GM12874 (cell line): Measurements from ENCODE around the gene POFUT2.
A peak's percentile ranks its signal among the peaks of the same experiment; 100 is the strongest.

ENCODE experiments used
- CTCF ChIP-seq: IDR thresholded peaks from 2 replicates; pipeline ENCODE4 v1.5.1; 2011; ENCODE audit warnings: low read depth, mild to moderate bottlenecking, control low read depth, low read length, moderate library complexity; ENCODE audit not compliant: insufficient read depth

The POFUT2 gene

GRCh38 chr21:45243603-45244002 is 44.1 kb downstream of the POFUT2 start:
- TF ChIP-seq CTCF: no peak

GRCh38 chr21:45241357-45241756 is 46.3 kb downstream of the POFUT2 start:
- TF ChIP-seq CTCF: no peak

GRCh38 chr21:45237401-45237800 is 50.3 kb downstream of the POFUT2 start:
- no peak for TF ChIP-seq CTCF

GRCh38 chr21:45236481-45236880 is 51.2 kb downstream of the POFUT2 start:
- TF ChIP-seq CTCF: peak; percentile 47

- no peak for TF ChIP-seq CTCF
These were observed 52.2 kb downstream of the POFUT2 start for GRCh38 chr21:45235488-45235887.

- no peak for TF ChIP-seq CTCF
These were observed 52.7 kb downstream of the POFUT2 start for GRCh38 chr21:45234965-45235364.

GRCh38 chr21:45234127-45234526 is 53.6 kb downstream of the POFUT2 start:
- TF ChIP-seq CTCF: no peak

- no peak for TF ChIP-seq CTCF
These were observed 56.0 kb downstream of the POFUT2 start for GRCh38 chr21:45231705-45232104.
